ENCODE data around the gene NTN1.

DNA sequence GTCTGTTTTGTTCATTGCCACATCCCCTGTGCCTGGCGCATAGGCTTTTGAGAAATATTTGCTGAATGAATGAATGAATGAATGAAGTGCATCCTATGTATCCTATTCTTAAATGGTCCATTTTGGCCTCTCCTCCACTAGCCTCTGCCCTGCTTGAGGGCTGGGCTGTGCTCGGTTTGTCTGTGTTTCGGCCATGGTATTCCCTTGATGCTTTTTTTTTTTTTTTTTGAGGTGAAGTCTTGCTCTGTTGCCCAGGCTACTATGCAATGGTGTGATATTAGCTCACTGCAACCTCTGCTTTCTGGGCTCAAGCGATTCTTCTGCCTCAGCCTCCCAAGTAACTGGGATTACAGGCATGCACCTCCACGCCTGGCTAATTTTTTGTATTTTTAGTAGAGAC is 110.1 kb downstream of the NTN1 start:
- TF ChIP-seq, protein P1, sequence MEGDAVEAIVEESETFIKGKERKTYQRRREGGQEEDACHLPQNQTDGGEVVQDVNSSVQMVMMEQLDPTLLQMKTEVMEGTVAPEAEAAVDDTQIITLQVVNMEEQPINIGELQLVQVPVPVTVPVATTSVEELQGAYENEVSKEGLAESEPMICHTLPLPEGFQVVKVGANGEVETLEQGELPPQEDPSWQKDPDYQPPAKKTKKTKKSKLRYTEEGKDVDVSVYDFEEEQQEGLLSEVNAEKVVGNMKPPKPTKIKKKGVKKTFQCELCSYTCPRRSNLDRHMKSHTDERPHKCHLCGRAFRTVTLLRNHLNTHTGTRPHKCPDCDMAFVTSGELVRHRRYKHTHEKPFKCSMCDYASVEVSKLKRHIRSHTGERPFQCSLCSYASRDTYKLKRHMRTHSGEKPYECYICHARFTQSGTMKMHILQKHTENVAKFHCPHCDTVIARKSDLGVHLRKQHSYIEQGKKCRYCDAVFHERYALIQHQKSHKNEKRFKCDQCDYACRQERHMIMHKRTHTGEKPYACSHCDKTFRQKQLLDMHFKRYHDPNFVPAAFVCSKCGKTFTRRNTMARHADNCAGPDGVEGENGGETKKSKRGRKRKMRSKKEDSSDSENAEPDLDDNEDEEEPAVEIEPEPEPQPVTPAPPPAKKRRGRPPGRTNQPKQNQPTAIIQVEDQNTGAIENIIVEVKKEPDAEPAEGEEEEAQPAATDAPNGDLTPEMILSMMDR (IDR thresholded peaks at IDR 0.05) = no peak
- TF ChIP-seq POLR2A (IDR thresholded peaks at IDR 0.05) = no peak

Measured in heart left ventricle (tissue), 13 donors.